HEK293 (cell line): ENCODE data around the gene PERM1.

Experiments
- CTCF ChIA-PET: fragments of 350-600 bp; formaldehyde crosslinking; extraction: SDS; loops from one replicate; lab custom pipeline; 2021; ENCODE audit warnings: antibody characterized with exemption; lab: Yijun Ruan, JAX
- POLR2A ChIA-PET: fragments of 300-600 bp; formaldehyde crosslinking; extraction: SDS; loops from one replicate; lab custom pipeline; 2020; ENCODE audit warnings: antibody characterized with exemption, inconsistent platforms; lab: Yijun Ruan, JAX
- H3K27ac ChIP-seq: fragments of 200-500 bp; sonication (Bioruptor generic); 2 replicates; pipeline ENCODE4 v1.5.1; 2014; ENCODE audit warnings: low read depth, low read length, control low read depth, inconsistent platforms; ENCODE audit errors: extremely low read depth
- H3K36me3 ChIP-seq, 2 experiments: fragments of 200-500 bp in 1 of 2; sonication (Bioruptor generic) in 1 of 2; 1 replicate in 1 of 2; 2 replicates in 1 of 2; pipeline ENCODE4 v1.5.1; 2014 to 2017; ENCODE audit warnings: inconsistent platforms in 2 of 2, low read length in 2 of 2; ENCODE audit not compliant: control insufficient read depth in 2 of 2, insufficient read depth in 1 of 2
- H3K4me1 ChIP-seq: fragments of 200-500 bp; sonication (Bioruptor generic); 2 replicates; pipeline ENCODE4 v1.5.1; 2014; ENCODE audit warnings: mild to moderate bottlenecking, low read length, inconsistent platforms; ENCODE audit not compliant: control insufficient read depth, insufficient read depth
- H3K4me3 ChIP-seq: 2 replicates; pipeline ENCODE4 v1.5.1; 2011; ENCODE audit warnings: low read depth, mild to moderate bottlenecking, control low read depth, low read length, moderate library complexity
- H3K9me3 ChIP-seq: fragments of 200-500 bp; sonication (Bioruptor generic); 2 replicates; pipeline ENCODE4 v1.5.1; 2014; ENCODE audit warnings: low read depth, low read length, inconsistent platforms; ENCODE audit not compliant: control insufficient read depth, insufficient read depth
- BCL11A ChIP-seq: fragments of 450-650 bp; formaldehyde crosslinking; IDR thresholded peaks from 2 replicates; pipeline ENCODE4 v1.5.1; 2016; ENCODE audit warnings: low read depth, missing biosample characterization, missing genetic modification characterization
- HIC1 ChIP-seq: fragments of 450-650 bp; formaldehyde crosslinking; IDR thresholded peaks from 2 replicates; pipeline ENCODE4 v1.5.1; 2016; ENCODE audit warnings: missing biosample characterization, missing genetic modification characterization
- KLF1 ChIP-seq: fragments of 450-650 bp; formaldehyde crosslinking; IDR thresholded peaks from 2 replicates; pipeline ENCODE4 v1.5.1; 2016; ENCODE audit warnings: missing biosample characterization, missing genetic modification characterization
- MZF1 ChIP-seq: fragments of 450-650 bp; formaldehyde crosslinking; IDR thresholded peaks from 2 replicates; pipeline ENCODE4 v1.5.1; 2017; ENCODE audit warnings: missing biosample characterization, missing genetic modification characterization, borderline replicate concordance
- OSR2 ChIP-seq: fragments of 450-650 bp; formaldehyde crosslinking; IDR thresholded peaks from 2 replicates; pipeline ENCODE4 v1.5.1; 2016; ENCODE audit warnings: missing biosample characterization, missing genetic modification characterization
- PRDM6 ChIP-seq: fragments of 450-650 bp; formaldehyde crosslinking; IDR thresholded peaks from 2 replicates; pipeline ENCODE4 v1.5.1; 2017; ENCODE audit warnings: missing biosample characterization, missing genetic modification characterization
- REST ChIP-seq: fragments of 450-650 bp; formaldehyde crosslinking; IDR thresholded peaks from 2 replicates; pipeline ENCODE4 v1.5.1; 2016; ENCODE audit warnings: missing biosample characterization, missing genetic modification characterization
- ZBTB1 ChIP-seq: fragments of 450-650 bp; formaldehyde crosslinking; IDR thresholded peaks from 2 replicates; pipeline ENCODE4 v1.5.1; 2016; ENCODE audit warnings: missing biosample characterization, missing genetic modification characterization
- ZBTB20 ChIP-seq: fragments of 450-650 bp; formaldehyde crosslinking; IDR thresholded peaks from 2 replicates; pipeline ENCODE4 v1.5.1; 2016; ENCODE audit warnings: missing biosample characterization, missing genetic modification characterization
- ZBTB26 ChIP-seq: fragments of 450-650 bp; formaldehyde crosslinking; optimal IDR thresholded peaks from 2 replicates; pipeline ENCODE3; 2016; ENCODE audit warnings: missing biosample characterization, mild to moderate bottlenecking, missing genetic modification characterization
- ZBTB48 ChIP-seq: fragments of 450-650 bp; formaldehyde crosslinking; IDR thresholded peaks from 2 replicates; pipeline ENCODE4 v1.5.1; 2016; ENCODE audit warnings: missing biosample characterization, missing genetic modification characterization
- ZBTB6 ChIP-seq: fragments of 450-650 bp; formaldehyde crosslinking; IDR thresholded peaks from 2 replicates; pipeline ENCODE4 v1.5.1; 2017; ENCODE audit warnings: missing biosample characterization, missing genetic modification characterization
- ZNF132 ChIP-seq: fragments of 450-650 bp; formaldehyde crosslinking; IDR thresholded peaks from 2 replicates; pipeline ENCODE4 v1.5.1; 2017; ENCODE audit warnings: missing biosample characterization, missing genetic modification characterization, borderline replicate concordance
- ZNF335 ChIP-seq: fragments of 450-650 bp; formaldehyde crosslinking; conservative IDR thresholded peaks from 2 replicates; pipeline ENCODE4 v1.5.1; 2016; ENCODE audit warnings: missing biosample characterization, missing genetic modification characterization
- ZNF362 ChIP-seq: fragments of 450-650 bp; formaldehyde crosslinking; IDR thresholded peaks from 2 replicates; pipeline ENCODE4 v1.5.1; 2016; ENCODE audit warnings: missing biosample characterization, missing genetic modification characterization
- ZNF37A ChIP-seq: fragments of 450-650 bp; IDR thresholded peaks from 2 replicates; pipeline ENCODE4 v1.5.1; 2018; ENCODE audit warnings: missing biosample characterization, missing genetic modification characterization
- ZNF629 ChIP-seq: fragments of 450-650 bp; formaldehyde crosslinking; IDR thresholded peaks from 2 replicates; pipeline ENCODE4 v1.5.1; 2017; ENCODE audit warnings: missing biosample characterization, missing genetic modification characterization

PERM1 gene

GRCh38 chr1:942411-942821 lies 39.5 kb downstream of the PERM1 start:
- H3K4me1 ChIP-seq = peaks cover 46% of the 10 kb centered on the region
- TF ChIP-seq OSR2 (tag by site-specific recombination) (peak; percentile 80), ZBTB1 (no peak)
- CTCF ChIA-PET = interaction anchor here (0.6 to 2.7 kb wide), 4 partner anchors 9 to 349 kb away, joined by 3 to 15 read pairs (median 4); partner anchors contain the start of gene SAMD11
- peak overlapping the region; percentile 98 for H3K27ac ChIP-seq
- peaks cover 0 to 51% of the 10 kb centered on the region in 2 experiments; a peak in 1 of 3 replicates for H3K36me3 ChIP-seq
- POLR2A ChIA-PET = interaction anchor here (0.7 to 9.4 kb wide), 13 partner anchors 10 to 55 kb away, joined by 3 to 111 read pairs (median 12); partner anchors contain the start of genes PLEKHN1 and SAMD11
- H3K4me3 ChIP-seq = peak overlapping the region; percentile 46
- no peaks in the 10 kb centered on the region for H3K9me3 ChIP-seq

- H3K27ac ChIP-seq = peak overlapping the region; percentile 98
- TF ChIP-seq ZNF37A (tag by site-specific recombination) (peak; percentile 73), REST (tag by site-specific recombination) (no peak), ZBTB26 (tag by site-specific recombination) (peak; percentile 63), PRDM6 (peak; percentile 68), BCL11A (tag by site-specific recombination) (peak; percentile 61), ZNF132 (tag by site-specific recombination) (no peak), ZBTB48 (tag by site-specific recombination) (0 out of 2 replicates have a peak, but pooled peaks have one; percentile 12), KLF1 (tag by site-specific recombination) (peak; percentile 88), ZBTB6 (tag by site-specific recombination) (peak; percentile 85), ZBTB20 (tag by site-specific recombination) (peak; percentile 57; the same call in 1 of the 2 replicates), ZNF335 (tag by site-specific recombination) (peak; percentile 37), HIC1 (tag by site-specific recombination) (peak; percentile 28), MZF1 (tag by site-specific recombination) (peak; percentile 73; the same call in 1 of the 2 replicates), ZNF362 (tag by site-specific recombination) (no peak), ZNF629 (peak; percentile 23)
Measured at GRCh38 chr1:941588-942383, 40.1 kb downstream of the PERM1 start.

More at GRCh38 chr1:941588-942383, 40.1 kb downstream of the PERM1 start:
- Histone ChIP-seq H3K9me3 (no peaks in the 10 kb centered on the region), H3K4me1 (peaks cover 46% of the 10 kb centered on the region), H3K36me3 (peaks cover 0 to 48% of the 10 kb centered on the region in 2 experiments; a peak in 1 of 3 replicates), H3K4me3 (peak overlapping the region; percentile 46)
- ChIA-PET POLR2A (interaction anchor here (0.7 to 9.4 kb wide), 15 partner anchors 10 to 58 kb away, joined by 3 to 111 read pairs (median 12); partner anchors contain the start of genes HES4, NOC2L, PLEKHN1 and SAMD11), CTCF (interaction anchor here (0.6 to 2.7 kb wide), 11 partner anchors 9 to 350 kb away, joined by 3 to 15 read pairs (median 3); no protein-coding TSS in a partner anchor)
